Activated CD4-positive, alpha-beta T cell treated with anti-CD3 and anti-CD28 coated beads, Interleukin-2, Interleukin-4, amounts not matched to agents 100 ng/mL and 50 ng/mL, durations not matched to agents 16 hours and 8 hours (primary cell): ENCODE results near the gene DCAF11.
A peak's percentile ranks its signal among the peaks of the same experiment; 100 is the strongest.

ENCODE experiments used
- DNase-seq: peaks from one replicate; pipeline ENCODE4 v3.0.0-alpha.2; 2020; ENCODE audit warnings: low spot score

The DCAF11 gene

DNA sequence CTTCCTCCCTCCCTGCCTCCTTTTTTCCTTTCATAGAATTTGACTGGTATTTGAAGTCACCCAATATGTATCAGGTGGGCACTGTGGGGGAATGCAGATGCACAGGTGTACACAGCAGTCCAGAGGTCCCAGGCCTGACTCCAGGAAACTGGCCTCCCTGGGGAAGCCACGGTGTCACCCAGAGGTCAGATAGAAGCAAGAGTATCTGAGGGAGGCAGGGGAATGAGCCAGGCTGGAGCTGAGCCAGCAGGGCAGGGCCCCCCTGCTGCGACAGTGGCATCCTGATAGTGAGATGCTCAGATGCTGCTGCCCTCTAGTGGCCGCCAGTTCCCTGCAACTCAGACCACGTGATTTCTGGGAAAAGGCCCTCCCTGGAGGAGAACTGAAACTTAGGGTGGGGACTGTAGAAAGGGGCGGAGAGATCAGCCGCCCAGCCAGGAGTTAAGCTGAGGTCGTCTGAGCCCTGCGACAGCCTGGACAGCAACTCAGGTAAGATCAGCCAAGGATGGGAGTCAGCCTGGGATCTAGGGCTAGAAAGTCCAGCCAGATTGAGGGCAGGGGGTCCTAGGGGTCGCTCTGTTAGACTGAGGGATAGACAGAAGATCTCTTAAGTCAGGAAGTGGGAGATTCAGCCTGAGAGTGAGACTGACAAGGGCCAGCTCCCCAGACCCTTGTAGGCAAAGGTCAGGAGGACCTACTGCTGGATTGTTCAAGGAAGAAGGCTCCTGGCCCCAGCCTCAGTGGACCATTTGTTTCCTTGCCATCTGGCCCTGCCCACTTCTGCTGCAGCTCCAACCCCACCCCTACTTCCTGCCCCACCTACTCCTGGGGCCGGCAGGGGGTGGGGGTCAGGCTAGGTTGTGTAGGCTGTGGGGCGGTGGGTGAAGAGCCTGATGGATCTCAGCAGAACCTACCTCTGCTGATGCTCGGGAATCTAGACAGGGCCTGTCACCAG is 46.5 kb downstream of the DCAF11 start, which contains the start of gene IRF9:
TSS of gene IRF9 (plus strand) at position 416 of the 955 bp plus-strand sequence. CDS start 880 bp downstream, outside the sequence.
- peak; percentile 98 for DNase-seq

DNA sequence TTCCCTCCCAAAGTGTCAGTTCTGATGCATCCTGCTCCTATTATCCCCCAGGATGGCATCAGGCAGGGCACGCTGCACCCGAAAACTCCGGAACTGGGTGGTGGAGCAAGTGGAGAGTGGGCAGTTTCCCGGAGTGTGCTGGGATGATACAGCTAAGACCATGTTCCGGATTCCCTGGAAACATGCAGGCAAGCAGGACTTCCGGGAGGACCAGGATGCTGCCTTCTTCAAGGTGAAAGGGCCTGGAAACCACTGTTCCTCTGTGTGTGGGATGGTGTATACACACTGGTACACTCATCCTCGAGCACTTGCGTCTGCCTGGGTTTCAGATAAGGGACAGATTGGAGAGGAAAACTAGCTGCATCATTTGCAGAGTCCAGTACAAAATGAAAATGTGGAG is 47.5 kb downstream of the DCAF11 start:
- DNase-seq = no peak

DNA sequence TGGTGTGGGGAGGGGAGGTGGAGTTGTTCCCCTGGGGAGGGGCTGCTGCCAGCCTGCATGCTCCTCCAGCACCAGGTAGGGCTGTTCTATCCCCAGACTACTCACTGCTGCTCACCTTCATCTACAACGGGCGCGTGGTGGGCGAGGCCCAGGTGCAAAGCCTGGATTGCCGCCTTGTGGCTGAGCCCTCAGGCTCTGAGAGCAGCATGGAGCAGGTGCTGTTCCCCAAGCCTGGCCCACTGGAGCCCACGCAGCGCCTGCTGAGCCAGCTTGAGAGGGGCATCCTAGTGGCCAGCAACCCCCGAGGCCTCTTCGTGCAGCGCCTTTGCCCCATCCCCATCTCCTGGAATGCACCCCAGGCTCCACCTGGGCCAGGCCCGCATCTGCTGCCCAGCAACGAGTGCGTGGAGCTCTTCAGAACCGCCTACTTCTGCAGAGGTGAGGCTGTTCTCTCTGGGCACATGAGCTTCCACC is 50.0 kb downstream of the DCAF11 start:
- no peak for DNase-seq

DNA sequence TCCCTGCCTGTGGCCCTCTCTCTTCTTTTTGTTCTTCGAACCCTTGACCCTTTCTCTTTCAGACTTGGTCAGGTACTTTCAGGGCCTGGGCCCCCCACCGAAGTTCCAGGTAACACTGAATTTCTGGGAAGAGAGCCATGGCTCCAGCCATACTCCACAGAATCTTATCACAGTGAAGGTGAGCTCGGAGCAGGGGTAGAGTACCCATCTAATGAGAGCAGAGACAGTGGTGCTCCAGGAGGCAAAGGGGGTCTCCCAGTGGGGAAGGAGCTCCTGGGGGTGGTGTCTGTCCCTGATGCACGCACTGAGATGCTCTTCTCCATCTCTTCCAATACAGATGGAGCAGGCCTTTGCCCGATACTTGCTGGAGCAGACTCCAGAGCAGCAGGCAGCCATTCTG is 51.2 kb downstream of the DCAF11 start:
- DNase-seq = no peak

DNA sequence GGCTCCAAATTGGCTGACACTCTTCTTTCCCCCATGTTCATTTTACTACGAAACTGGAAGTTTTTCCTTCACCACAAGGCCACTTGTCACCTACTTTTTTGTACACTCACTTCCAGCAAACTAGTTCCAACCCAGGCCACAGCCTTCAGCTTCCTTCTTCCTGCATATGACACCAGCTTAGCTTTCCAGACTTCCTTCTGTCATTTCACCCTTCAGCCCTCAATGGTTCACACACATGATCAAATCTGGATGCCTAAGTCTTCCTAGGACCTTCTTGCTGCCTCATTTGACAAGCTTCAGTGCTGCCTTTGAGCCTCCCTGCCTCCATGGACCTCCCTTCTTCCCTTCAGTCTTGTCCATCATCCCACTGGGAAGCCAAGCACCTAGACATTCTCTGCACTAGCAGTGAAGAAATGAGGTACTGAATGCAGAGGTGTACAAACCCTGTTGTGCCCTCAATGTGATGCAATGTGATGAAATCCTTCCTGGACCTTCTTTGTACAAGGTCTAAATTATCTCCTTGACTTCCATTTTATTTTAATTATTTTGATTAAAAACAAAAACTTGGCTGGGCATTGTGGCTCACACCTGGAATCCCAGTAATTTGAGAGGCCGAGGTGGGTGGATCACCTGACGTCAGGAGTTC is 53.0 kb downstream of the DCAF11 start:
- no peak for DNase-seq

DNA sequence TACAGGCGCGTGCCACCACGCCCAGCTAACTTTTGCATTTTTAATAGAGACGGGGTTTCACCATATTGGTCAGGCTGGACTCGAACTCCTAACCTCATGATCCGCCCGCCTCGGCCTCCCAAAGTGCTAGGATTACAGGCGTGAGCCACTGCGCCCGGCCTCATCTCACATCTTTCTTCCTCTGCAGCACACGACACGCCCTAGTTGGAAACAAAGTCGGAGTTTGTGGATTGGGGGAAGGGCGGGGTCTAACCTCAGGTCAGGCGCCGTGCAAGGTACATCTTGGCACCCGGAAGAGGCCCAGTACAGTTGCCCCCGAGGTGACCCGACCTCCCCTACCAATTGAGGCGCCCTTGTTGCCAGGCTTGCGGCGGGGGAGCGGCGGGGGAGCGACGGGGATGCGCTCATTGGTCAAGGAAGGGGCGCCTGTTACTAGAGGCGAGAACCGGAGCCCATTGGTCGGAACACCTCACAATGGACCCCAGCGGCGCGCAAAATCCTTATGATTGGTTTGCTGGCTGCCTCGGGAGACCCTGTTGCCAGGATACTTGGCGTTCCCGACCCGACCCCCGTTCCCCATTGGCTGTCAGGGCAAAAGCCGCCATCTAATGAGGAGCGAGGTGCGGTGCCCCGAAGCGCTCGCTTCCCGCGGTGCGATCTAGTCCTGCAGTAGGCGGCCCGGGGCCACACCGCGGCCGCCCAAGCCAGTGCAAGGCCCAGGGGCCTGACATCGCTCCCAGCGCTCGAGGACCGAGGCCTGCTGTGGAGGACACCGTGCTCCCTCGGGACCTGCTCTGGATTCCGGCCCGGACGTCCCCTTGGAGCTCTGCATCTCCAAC is 57.1 kb downstream of the DCAF11 start, which contains the start of gene REC8:
TSS of gene REC8 (plus strand) at position 659 of the 839 bp plus-strand sequence. CDS start 473 bp downstream, outside the sequence.
- peak; percentile 61 for DNase-seq

DNA sequence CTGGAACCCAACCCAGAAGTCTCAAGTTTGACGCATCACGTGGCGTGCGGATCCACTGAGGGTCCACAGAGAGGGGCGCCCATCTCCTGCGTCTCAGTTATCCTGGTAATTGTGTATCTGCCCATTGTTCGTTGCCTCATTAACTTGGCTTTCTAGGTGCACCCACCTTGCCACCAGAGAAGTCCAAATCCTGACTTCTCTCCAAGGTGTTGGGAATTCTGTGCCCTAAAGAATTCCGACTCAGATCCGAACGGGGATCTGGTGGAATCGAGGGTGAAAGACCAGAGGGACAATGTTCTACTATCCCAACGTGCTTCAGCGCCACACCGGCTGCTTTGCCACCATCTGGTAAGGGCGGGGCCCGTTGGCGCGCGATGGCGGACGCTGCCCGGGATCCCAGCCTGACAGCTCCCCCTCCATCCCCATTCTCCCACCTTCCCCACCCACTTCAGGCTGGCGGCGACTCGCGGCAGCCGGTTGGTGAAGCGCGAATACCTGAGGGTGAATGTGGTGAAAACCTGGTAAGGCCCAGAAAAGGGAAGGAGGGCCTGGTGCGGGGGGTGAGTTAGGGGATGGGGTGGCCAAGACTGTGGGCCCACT is 57.8 kb downstream of the DCAF11 start:
- DNase-seq = no peak

DNA sequence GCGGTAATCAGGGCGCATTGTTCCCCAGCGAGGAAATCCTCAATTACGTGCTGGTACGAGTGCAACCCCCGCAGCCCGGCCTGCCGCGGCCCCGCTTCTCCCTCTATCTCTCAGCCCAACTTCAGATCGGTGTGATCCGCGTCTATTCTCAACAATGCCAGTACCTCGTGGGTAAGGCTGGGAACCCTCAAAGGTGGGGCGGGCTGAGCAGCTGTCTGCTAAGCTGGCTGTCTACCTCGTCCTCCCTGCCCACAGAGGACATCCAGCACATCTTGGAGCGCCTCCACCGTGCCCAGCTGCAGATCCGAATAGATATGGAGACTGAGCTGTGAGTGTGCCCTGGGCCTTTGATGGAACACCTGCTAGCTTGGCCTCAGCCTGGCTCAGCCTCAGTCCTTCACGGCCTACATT is 58.3 kb downstream of the DCAF11 start:
- DNase-seq = no peak
